OCI-LY7 (cell line): Measurements from ENCODE around the gene HIGD2A. TPM values are rescaled to one million over a fixed set of nuclear protein-coding genes. Genes with fewer than 3 reads are reported as not detected.

Source experiments
- BruUV-seq: library from RNA; stranded (reverse); fragments of 400-500 nt; replicated peaks from 2 replicates; lab custom pipeline; 2021; lab: Mats Ljungman, UMichigan
- CTCF ChIA-PET: fragments of 300-600 bp; sonication (Branson Sonifier 250); formaldehyde crosslinking; loops from one replicate; lab custom pipeline; 2022; ENCODE audit warnings: antibody characterized with exemption; ENCODE audit not compliant: unreplicated experiment; lab: Charles Lee
- POLR2A ChIA-PET: fragments of 300-600 bp; sonication (Branson Sonifier 250); formaldehyde crosslinking; loops from one replicate; lab custom pipeline; 2022; ENCODE audit warnings: antibody characterized with exemption; lab: Charles Lee
- DNase-seq: peaks from one replicate; pipeline ENCODE4 v3.0.0-alpha.2; 2015; ENCODE audit warnings: low spot score
- H2AFZ ChIP-seq: fragments of 200-600 bp; sonication (generic), shearing (Covaris generic); 2 replicates; pipeline ENCODE4 v1.6.1; 2014; ENCODE audit warnings: mild to moderate bottlenecking, antibody characterized with exemption, low read length, moderate library complexity
- H3K27ac ChIP-seq: fragments of 200-600 bp; sonication (generic); 2 replicates; pipeline ENCODE4 v1.5.1; 2014; ENCODE audit warnings: mixed run types, low read depth, mild to moderate bottlenecking, moderate library complexity, low read length, inconsistent platforms; ENCODE audit not compliant: poor library complexity, severe bottlenecking
- H3K36me3 ChIP-seq: fragments of 200-600 bp; sonication (generic); 2 replicates; pipeline ENCODE4 v1.6.1; 2014; ENCODE audit warnings: mild to moderate bottlenecking, antibody characterized with exemption, low read length, moderate library complexity, mixed read lengths; ENCODE audit not compliant: insufficient read depth
- H3K4me1 ChIP-seq: fragments of 200-600 bp; sonication (generic); 2 replicates; pipeline ENCODE4 v1.5.1; 2014; ENCODE audit warnings: mild to moderate bottlenecking, low read length; ENCODE audit not compliant: insufficient read depth, poor library complexity, severe bottlenecking
- H3K4me2 ChIP-seq: fragments of 200-600 bp; sonication (generic); 2 replicates; pipeline ENCODE4 v1.6.1; 2014; ENCODE audit warnings: mild to moderate bottlenecking, low read length
- H3K4me3 ChIP-seq: fragments of 200-600 bp; sonication (generic); 2 replicates; pipeline ENCODE4 v1.5.1; 2014; ENCODE audit warnings: mild to moderate bottlenecking, low read depth, low read length; ENCODE audit not compliant: poor library complexity, severe bottlenecking
- H3K79me2 ChIP-seq: fragments of 200-600 bp; sonication (generic); 2 replicates; pipeline ENCODE4 v1.6.1; 2016; ENCODE audit warnings: low read depth, mild to moderate bottlenecking, low read length, moderate library complexity, mixed read lengths; ENCODE audit not compliant: insufficient read depth
- H3K9me2 ChIP-seq: fragments of 200-600 bp; sonication (generic); 2 replicates; pipeline ENCODE4 v1.6.1; 2016; ENCODE audit warnings: mild to moderate bottlenecking, low read length, mixed read lengths; ENCODE audit not compliant: insufficient read depth
- H3K9me3 ChIP-seq: fragments of 200-600 bp; sonication (generic); 2 replicates; pipeline ENCODE4 v1.6.1; 2014; ENCODE audit warnings: mild to moderate bottlenecking, mixed run types, low read length, mixed read lengths
- H4K20me1 ChIP-seq: fragments of 200-600 bp; sonication (generic); 2 replicates; pipeline ENCODE4 v1.6.1; 2014; ENCODE audit warnings: mild to moderate bottlenecking, antibody characterized with exemption, low read length, moderate library complexity, mixed read lengths; ENCODE audit not compliant: insufficient read depth
- CTCF ChIP-seq: fragments of 200-600 bp; sonication (generic); conservative IDR thresholded peaks from 2 replicates; pipeline ENCODE4 v1.5.1; 2014; ENCODE audit warnings: mild to moderate bottlenecking, antibody characterized with exemption, low read length, moderate library complexity, mixed read lengths
- EZH2phosphoT487 ChIP-seq: fragments of 200-600 bp; sonication (generic); IDR thresholded peaks from 2 replicates; pipeline ENCODE4 v1.6.1; 2018; ENCODE audit warnings: low read depth, borderline replicate concordance, mild to moderate bottlenecking, mixed run types, antibody characterized with exemption, low read length, moderate library complexity, mixed read lengths
- intact Hi-C: fragments of 100-400 bp; cut with micrococcal nuclease; formaldehyde crosslinking; loops from one replicate; pipeline ENCODE4 v1.10.0; 2022; ENCODE audit not compliant: unreplicated experiment
- total RNA-seq, 2 experiments: library from RNA; depleted of rRNA in 1 of 2; stranded (reverse); fragments of >200 nt in 1 of 2; shearing (Covaris generic) in 1 of 2; gene quantifications; 2 replicates each; pipeline ENCODE4 v1.2.3, GENCODE V29; 2014 to 2022

HIGD2A gene
- total RNA-seq, 2 experiments from 2014 or later: 145 to 223 TPM

- Histone ChIP-seq H3K4me3 (no peak overlapping the region), H3K9me3 (peaks cover 22% of the 10 kb centered on the region), H4K20me1 (no peaks in the 10 kb centered on the region), H3K9me2 (no peaks in the 10 kb centered on the region), H3K27ac (no peak overlapping the region), H2AFZ (no peak overlapping the region), H3K4me2 (no peak overlapping the region), H3K4me1 (peaks cover 11% of the 10 kb centered on the region), H3K36me3 (no peaks in the 10 kb centered on the region), H3K79me2 (no peaks in the 10 kb centered on the region)
- ChIA-PET POLR2A (no interaction called here), CTCF (no interaction called here)
- TF ChIP-seq EZH2phosphoT487: no peak
- TF ChIP-seq CTCF: no peak
- intact Hi-C loops: no loop called here
- no TSS peak for BruUV-seq
- DNase-seq: no peak
These were observed 38.3 kb downstream of the HIGD2A start for GRCh38 chr5:176426876-176427275.

- CTCF ChIA-PET: no interaction called here
- H3K4me2 ChIP-seq: no peak overlapping the region
These were observed 39.4 kb downstream of the HIGD2A start for GRCh38 chr5:176427971-176428370.

More at GRCh38 chr5:176427971-176428370, 39.4 kb downstream of the HIGD2A start:
- no peak overlapping the region for H3K27ac ChIP-seq
- H3K9me3 ChIP-seq: peaks cover 22% of the 10 kb centered on the region; the same call in 1 of the 2 replicates
- BruUV-seq: no TSS peak
- H3K36me3 ChIP-seq: no peaks in the 10 kb centered on the region
- H3K9me2 ChIP-seq: no peaks in the 10 kb centered on the region
- H4K20me1 ChIP-seq: no peaks in the 10 kb centered on the region
- DNase-seq: no peak
- peaks cover 11% of the 10 kb centered on the region for H3K4me1 ChIP-seq
- H2AFZ ChIP-seq: no peak overlapping the region
- POLR2A ChIA-PET: no interaction called here
- no peak overlapping the region for H3K4me3 ChIP-seq
- H3K79me2 ChIP-seq: no peaks in the 10 kb centered on the region
- TF ChIP-seq CTCF (no peak), EZH2phosphoT487 (no peak)
- intact Hi-C loops: no loop called here
